Coronary artery (tissue), 2 donors: Measurements from ENCODE around the gene MSTN.
"Not testable (repeated sequence)": the region's sequence is repeated elsewhere in the genome, so short reads cannot be mapped to it uniquely, and the experiment has no call there.

Experiments used
- DNase-seq: peaks from one replicate; pipeline ENCODE4 v3.0.0-alpha.2; 2017; ENCODE audit warnings: low spot score
- H3K27ac ChIP-seq, 2 donors: fragments of 200-600 bp; sonication (generic); one replicate each; pipeline ENCODE4 v1.5.1; 2016 to 2019
- H3K4me3 ChIP-seq: fragments of 200-600 bp; sonication (generic); 2 replicates; pipeline ENCODE4 v1.5.1; 2016; ENCODE audit warnings: mild to moderate bottlenecking, moderate library complexity
- CTCF ChIP-seq: fragments of 200-600 bp; sonication (generic); IDR thresholded peaks from one replicate; pipeline ENCODE4 v1.5.1; 2019; ENCODE audit warnings: antibody characterized with exemption

The MSTN gene

GRCh38 chr2:190031969-190032618, 30.4 kb downstream of the MSTN start:
- Histone ChIP-seq H3K4me3 (no peak overlapping the region), H3K27ac (no peak overlapping the region)
- no peak for DNase-seq
- TF ChIP-seq CTCF: no peak

- no peak for DNase-seq
- no peak overlapping the region for H3K27ac ChIP-seq
- no peak overlapping the region for H3K4me3 ChIP-seq
- TF ChIP-seq CTCF: no peak
Measured at GRCh38 chr2:190023860-190024259, 38.7 kb downstream of the MSTN start.

GRCh38 chr2:190020720-190021119, 41.8 kb downstream of the MSTN start:
- Histone ChIP-seq H3K4me3 (no peak overlapping the region), H3K27ac (no peak overlapping the region)
- no peak for DNase-seq
- no peak for TF ChIP-seq CTCF

- DNase-seq: no peak
- Histone ChIP-seq H3K4me3 (no peak overlapping the region), H3K27ac (no peak overlapping the region)
- TF ChIP-seq CTCF: no peak
Measured at GRCh38 chr2:190017837-190018236, 44.7 kb downstream of the MSTN start.

GRCh38 chr2:190015969-190016368, 46.6 kb downstream of the MSTN start:
- DNase-seq, H3K4me3 ChIP-seq, H3K27ac ChIP-seq: not testable (repeated sequence)
